Adipose tissue (tissue), 3 donors: ENCODE data around the gene PEX5. TPM values are rescaled to one million over a fixed set of nuclear protein-coding genes. Genes with fewer than 3 reads are reported as not detected.

Experiments used
- H3K27ac ChIP-seq: one replicate; pipeline ENCODE4 v1.5.1; 2013; ENCODE audit warnings: low read depth, low read length
- WGBS, 3 donors: extraction: QIAGEN DNeasy Blood & Tissue Kit; methylation state at CpG; one replicate each; pipeline ENCODE4 v1.1.7; 2013; 5-methylcytosine and 5-hydroxymethylcytosine counted together
- polyA plus RNA-seq, 3 donors: library from polyadenylated mRNA; stranded (reverse); fragments of 200-250 nt; gene quantifications; one replicate each; pipeline ENCODE4 v1.2.3, GENCODE V29; 2013
- donor health status: healthy with polysubstance abuse.
- donor health status: Bipolar disorder and iron deficiency.
- donor health status: healthy.

The PEX5 gene
- polyA plus RNA-seq = 10 to 100 TPM; 29.5 to 90.1 (median 42.8) TPM

- H3K27ac ChIP-seq = peak within 1 kb of the TSS; percentile 71
- WGBS, 3 donors = 0 to 1% (median 1%) methylated on average over 52 to 68 of the region's 68 CpGs
These were observed at the start of gene PEX5 for GRCh38 chr12:7189398-7190267. PEX5 (plus strand) TSS chr12:7189686; CDS start chr12:7190378, 692 bp downstream.

GRCh38 chr12:7141351-7142005, 48.0 kb upstream of the PEX5 start:
- 84 to 87% (median 86%) methylated on average over 7 of the region's 7 CpGs for WGBS, 3 donors
- no peak overlapping the region for H3K27ac ChIP-seq

GRCh38 chr12:7142056-7142644, 47.3 kb upstream of the PEX5 start:
- WGBS, 3 donors = 78 to 84% (median 79%) methylated on average over 5 of the region's 5 CpGs
- no peak overlapping the region for H3K27ac ChIP-seq

GRCh38 chr12:7142809-7143465, 46.5 kb upstream of the PEX5 start:
- H3K27ac ChIP-seq = no peak overlapping the region
- WGBS, 3 donors = 89 to 96% (median 94%) methylated on average over 18 of the region's 18 CpGs

- 88 to 93% (median 93%) methylated on average over 7 of the region's 7 CpGs for WGBS, 3 donors
These were observed 45.9 kb upstream of the PEX5 start for GRCh38 chr12:7143564-7143963.

GRCh38 chr12:7144414-7145120, 44.9 kb upstream of the PEX5 start:
- H3K27ac ChIP-seq = no peak overlapping the region
- WGBS, 3 donors = 43 to 51% (median 50%) methylated on average over 11 of the region's 11 CpGs

More at GRCh38 chr12:7143564-7143963, 45.9 kb upstream of the PEX5 start:
- no peak overlapping the region for H3K27ac ChIP-seq

- 80 to 96% (median 80%) methylated on average over 4 of the region's 4 CpGs for whole genome bisulfite sequencing, 3 donors
- H3K27ac ChIP-seq = no peak overlapping the region
These were observed 43.8 kb upstream of the PEX5 start for GRCh38 chr12:7145671-7146070.

- WGBS, 3 donors = 89 to 93% (median 89%) methylated on average over 7 of the region's 7 CpGs
- H3K27ac ChIP-seq = no peak overlapping the region
These were observed 43.3 kb upstream of the PEX5 start for GRCh38 chr12:7146228-7146627.

- no peak overlapping the region for H3K27ac ChIP-seq
- 92 to 94% (median 92%) methylated on average over 7 of the region's 7 CpGs for WGBS, 3 donors
These were observed 42.6 kb upstream of the PEX5 start for GRCh38 chr12:7146906-7147305.

- 84 to 90% (median 86%) methylated on average over 12 of the region's 12 CpGs for WGBS, 3 donors
- H3K27ac ChIP-seq = no peak overlapping the region
These were observed 39.1 kb upstream of the PEX5 start for GRCh38 chr12:7150356-7150755.

GRCh38 chr12:7150841-7151240, 38.6 kb upstream of the PEX5 start:
- 89 to 95% (median 93%) methylated on average over 5 to 6 of the region's 6 CpGs for WGBS, 3 donors
- no peak overlapping the region for H3K27ac ChIP-seq

GRCh38 chr12:7151532-7151931, 38.0 kb upstream of the PEX5 start:
- H3K27ac ChIP-seq = no peak overlapping the region
- 80 to 89% (median 80%) methylated on average over 6 of the region's 6 CpGs for WGBS, 3 donors

GRCh38 chr12:7152818-7153217, 36.7 kb upstream of the PEX5 start:
- 78 to 79% (median 78%) methylated on average over 4 of the region's 4 CpGs for WGBS, 3 donors
- H3K27ac ChIP-seq = no peak overlapping the region

GRCh38 chr12:7154042-7154441, 35.4 kb upstream of the PEX5 start:
- H3K27ac ChIP-seq = no peak overlapping the region
- 74 to 88% (median 81%) methylated on average over 6 of the region's 6 CpGs for WGBS, 3 donors

- no peak overlapping the region for H3K27ac ChIP-seq
- 77 to 81% (median 78%) methylated on average over 12 of the region's 12 CpGs for WGBS, 3 donors
These were observed 34.5 kb upstream of the PEX5 start for GRCh38 chr12:7154901-7155470.

GRCh38 chr12:7155471-7156034, 33.9 kb upstream of the PEX5 start:
- H3K27ac ChIP-seq = no peak overlapping the region
- 73 to 74% (median 74%) methylated on average over 8 of the region's 8 CpGs for WGBS, 3 donors
